ENCODE measurements around the gene FAM107B.
A peak's percentile ranks its signal among the peaks of the same experiment; 100 is the strongest.

Gene FAM107B

DNA sequence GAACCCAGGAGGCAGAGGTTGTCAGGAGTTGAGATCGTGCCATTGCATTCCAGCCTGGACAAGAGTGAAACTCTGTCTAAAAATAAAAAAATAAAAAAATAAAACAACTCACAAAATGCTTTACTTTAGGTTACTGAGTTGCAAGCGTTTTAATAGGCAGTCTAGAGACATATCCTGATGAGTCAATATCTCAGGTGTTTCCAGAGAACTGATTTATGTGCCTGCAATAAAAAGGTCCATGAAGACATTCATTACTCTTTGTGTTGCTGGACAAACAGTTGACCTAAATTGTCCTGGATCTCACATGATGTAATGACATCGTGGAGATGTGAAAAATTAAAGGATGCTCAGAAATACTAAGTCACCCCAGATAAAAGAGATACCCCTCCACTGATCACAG is 31.6 kb upstream of the FAM107B start:
- H2BK5ac ChIP-seq (ENCODE audit: low read length) = no peak overlapping the region
- H3K4me1 ChIP-seq (ENCODE audit: control insufficient read depth, low read depth, low read length) = no peaks in the 10 kb centered on the region
- no peak overlapping the region for H3K4me2 ChIP-seq (ENCODE audit: low read length)
- H3K56ac ChIP-seq (ENCODE audit: low read length) = no peak overlapping the region
- no peak overlapping the region for H4K5ac ChIP-seq (ENCODE audit: low read length)
- no peaks in the 10 kb centered on the region for H3K36me3 ChIP-seq (ENCODE audit: control insufficient read depth, insufficient read depth, low read length)
- no peak overlapping the region for H3K9ac ChIP-seq (ENCODE audit: low read length)
- no peaks in the 10 kb centered on the region for H3K79me1 ChIP-seq (ENCODE audit: low read length)
- no peak overlapping the region for H3K23ac ChIP-seq (ENCODE audit: low read length)
- H3K4me3 ChIP-seq (ENCODE audit: low read length) = no peak overlapping the region
- no peak overlapping the region for H3K4ac ChIP-seq (ENCODE audit: low read depth, low read length)
- no CpG with 5 or more reads among the region's 3 CpGs for WGBS (ENCODE audit: extremely low coverage, insufficient coverage, low lambda C conversion rate)
- H3K18ac ChIP-seq (ENCODE audit: low read length) = no peak overlapping the region
- H2AK5ac ChIP-seq (ENCODE audit: low read length) = no peak overlapping the region
- no peaks in the 10 kb centered on the region for H3K79me2 ChIP-seq (ENCODE audit: control insufficient read depth, insufficient read depth, low read length)
- no peak overlapping the region for H2BK120ac ChIP-seq (ENCODE audit: low read depth, low read length)
- no peaks in the 10 kb centered on the region for H3K27me3 ChIP-seq (ENCODE audit: insufficient read depth, low read length, poor library complexity)
- H4K8ac ChIP-seq (ENCODE audit: low read depth, low read length) = no peak overlapping the region
- H3K27ac ChIP-seq (ENCODE audit: low read depth, low read length) = no peak overlapping the region
- no peak overlapping the region for H2BK15ac ChIP-seq (replicated peaks; ENCODE audit: low read depth)
- DNase-seq = no peak

DNA sequence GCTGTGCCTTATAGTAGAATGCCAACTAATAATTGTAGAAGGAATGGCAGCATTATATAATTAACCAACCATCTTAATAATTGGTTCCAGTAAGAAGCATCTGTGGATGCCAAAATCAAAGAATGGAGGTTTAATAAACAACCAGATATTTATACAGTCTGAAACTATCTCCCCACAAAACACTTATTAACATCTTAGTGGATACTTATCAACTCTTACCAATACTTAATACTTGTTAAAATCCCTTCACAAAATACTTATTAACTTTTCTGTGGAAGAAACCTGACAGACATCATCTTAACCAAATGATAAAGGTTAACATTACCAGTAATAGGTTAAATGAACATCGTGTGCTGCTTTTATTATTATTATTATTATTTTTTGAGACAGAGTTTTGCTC is 29.1 kb upstream of the FAM107B start:
- Histone ChIP-seq H3K27me3 (ENCODE audit: insufficient read depth, low read length, poor library complexity) (no peaks in the 10 kb centered on the region), H3K4me2 (ENCODE audit: low read length) (no peak overlapping the region), H2BK5ac (ENCODE audit: low read length) (no peak overlapping the region), H3K36me3 (ENCODE audit: control insufficient read depth, insufficient read depth, low read length) (no peaks in the 10 kb centered on the region), H3K4me3 (ENCODE audit: low read length) (no peak overlapping the region), H3K9ac (ENCODE audit: low read length) (no peak overlapping the region), H3K56ac (ENCODE audit: low read length) (no peak overlapping the region), H3K4ac (ENCODE audit: low read depth, low read length) (no peak overlapping the region), H3K23ac (ENCODE audit: low read length) (no peak overlapping the region), H4K5ac (ENCODE audit: low read length) (no peak overlapping the region), H3K79me1 (ENCODE audit: low read length) (no peaks in the 10 kb centered on the region), H3K27ac (ENCODE audit: low read depth, low read length) (no peak overlapping the region), H3K79me2 (ENCODE audit: control insufficient read depth, insufficient read depth, low read length) (no peaks in the 10 kb centered on the region), H3K18ac (ENCODE audit: low read length) (no peak overlapping the region), H3K4me1 (ENCODE audit: control insufficient read depth, low read depth, low read length) (no peaks in the 10 kb centered on the region), H4K8ac (ENCODE audit: low read depth, low read length) (no peak overlapping the region), H2BK120ac (ENCODE audit: low read depth, low read length) (no peak overlapping the region), H2AK5ac (ENCODE audit: low read length) (no peak overlapping the region), H2BK15ac (replicated peaks; ENCODE audit: low read depth) (no peak overlapping the region)
- WGBS (ENCODE audit: extremely low coverage, insufficient coverage, low lambda C conversion rate) = no CpG with 5 or more reads among the region's 1 CpG
- no peak for DNase-seq

DNA sequence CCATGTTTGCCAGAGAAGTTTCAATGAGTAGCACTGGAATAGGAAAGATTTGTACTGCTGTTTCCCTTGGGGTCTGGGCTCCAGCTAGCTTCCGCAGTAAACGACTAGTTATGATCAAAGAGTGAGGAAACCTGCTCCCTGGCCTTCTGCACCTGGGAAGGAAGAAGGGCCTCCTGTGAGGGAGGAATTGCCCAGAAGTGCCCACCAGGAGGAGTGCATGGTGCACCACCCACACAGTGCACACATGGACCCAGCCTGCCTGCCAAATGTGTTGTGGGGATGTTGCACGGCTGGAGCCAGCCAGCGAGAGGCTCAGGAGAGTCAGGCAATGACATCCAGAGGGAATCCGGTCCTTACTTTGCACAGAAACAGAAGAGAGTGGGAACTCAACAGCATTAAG is 27.0 kb upstream of the FAM107B start:
- WGBS (ENCODE audit: extremely low coverage, insufficient coverage, low lambda C conversion rate) = no CpG with 5 or more reads among the region's 5 CpGs

DNA sequence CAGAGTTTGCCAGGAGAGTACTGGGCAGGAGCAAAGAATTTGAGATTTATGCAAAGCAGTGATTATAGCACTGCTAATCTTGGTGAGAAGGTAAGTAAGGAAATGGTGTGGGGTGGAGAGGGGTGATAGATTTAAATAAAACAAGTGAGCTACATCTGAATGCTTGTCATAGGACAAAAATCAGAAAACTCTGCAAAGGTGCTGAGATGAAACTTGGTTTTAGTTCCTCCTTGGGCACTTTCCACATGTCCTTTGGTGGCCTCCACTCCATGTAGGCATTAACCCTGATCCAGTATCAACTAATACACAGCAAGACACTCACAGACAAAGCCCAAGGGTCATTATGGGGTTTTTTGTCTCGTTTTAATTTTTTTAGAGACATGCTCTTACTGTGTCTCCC is 25.7 kb upstream of the FAM107B start:
- H3K27ac ChIP-seq (ENCODE audit: low read depth, low read length) = no peak overlapping the region
- no peaks in the 10 kb centered on the region for H3K4me1 ChIP-seq (ENCODE audit: control insufficient read depth, low read depth, low read length)
- H3K23ac ChIP-seq (ENCODE audit: low read length) = no peak overlapping the region
- no peak overlapping the region for H2BK15ac ChIP-seq (replicated peaks; ENCODE audit: low read depth)
- no peak for DNase-seq
- H3K36me3 ChIP-seq (ENCODE audit: control insufficient read depth, insufficient read depth, low read length) = no peaks in the 10 kb centered on the region
- H3K4me2 ChIP-seq (ENCODE audit: low read length) = no peak overlapping the region
- H3K18ac ChIP-seq (ENCODE audit: low read length) = no peak overlapping the region
- WGBS (ENCODE audit: extremely low coverage, insufficient coverage, low lambda C conversion rate) = no CpG with 5 or more reads among the region's 1 CpG
- no peak overlapping the region for H3K56ac ChIP-seq (ENCODE audit: low read length)
- no peaks in the 10 kb centered on the region for H3K79me2 ChIP-seq (ENCODE audit: control insufficient read depth, insufficient read depth, low read length)
- no peak overlapping the region for H4K8ac ChIP-seq (ENCODE audit: low read depth, low read length)
- H3K27me3 ChIP-seq (ENCODE audit: insufficient read depth, low read length, poor library complexity) = no peaks in the 10 kb centered on the region
- H2BK120ac ChIP-seq (ENCODE audit: low read depth, low read length) = no peak overlapping the region
- no peaks in the 10 kb centered on the region for H3K79me1 ChIP-seq (ENCODE audit: low read length)
- no peak overlapping the region for H3K4me3 ChIP-seq (ENCODE audit: low read length)
- no peak overlapping the region for H2BK5ac ChIP-seq (ENCODE audit: low read length)
- H2AK5ac ChIP-seq (ENCODE audit: low read length) = no peak overlapping the region
- H4K5ac ChIP-seq (ENCODE audit: low read length) = no peak overlapping the region
- no peak overlapping the region for H3K9ac ChIP-seq (ENCODE audit: low read length)
- H3K4ac ChIP-seq (ENCODE audit: low read depth, low read length) = no peak overlapping the region

More for the DNA sequence above, 27.0 kb upstream of the FAM107B start:
- H2BK5ac ChIP-seq (ENCODE audit: low read length) = no peak overlapping the region
- no peak overlapping the region for H2AK5ac ChIP-seq (ENCODE audit: low read length)
- H3K79me1 ChIP-seq (ENCODE audit: low read length) = no peaks in the 10 kb centered on the region
- no peaks in the 10 kb centered on the region for H3K36me3 ChIP-seq (ENCODE audit: control insufficient read depth, insufficient read depth, low read length)
- H2BK120ac ChIP-seq (ENCODE audit: low read depth, low read length) = no peak overlapping the region
- no peak overlapping the region for H3K4me2 ChIP-seq (ENCODE audit: low read length)
- H3K18ac ChIP-seq (ENCODE audit: low read length) = no peak overlapping the region
- H3K79me2 ChIP-seq (ENCODE audit: control insufficient read depth, insufficient read depth, low read length) = no peaks in the 10 kb centered on the region
- no peak overlapping the region for H3K23ac ChIP-seq (ENCODE audit: low read length)
- DNase-seq = peak; percentile 5
- H3K9ac ChIP-seq (ENCODE audit: low read length) = no peak overlapping the region
- no peak overlapping the region for H4K8ac ChIP-seq (ENCODE audit: low read depth, low read length)
- H3K27ac ChIP-seq (ENCODE audit: low read depth, low read length) = no peak overlapping the region
- H2BK15ac ChIP-seq (replicated peaks; ENCODE audit: low read depth) = no peak overlapping the region
- H3K4me3 ChIP-seq (ENCODE audit: low read length) = no peak overlapping the region
- no peaks in the 10 kb centered on the region for H3K27me3 ChIP-seq (ENCODE audit: insufficient read depth, low read length, poor library complexity)
- H3K4me1 ChIP-seq (ENCODE audit: control insufficient read depth, low read depth, low read length) = no peaks in the 10 kb centered on the region
- no peak overlapping the region for H3K4ac ChIP-seq (ENCODE audit: low read depth, low read length)
- no peak overlapping the region for H4K5ac ChIP-seq (ENCODE audit: low read length)
- no peak overlapping the region for H3K56ac ChIP-seq (ENCODE audit: low read length)

DNA sequence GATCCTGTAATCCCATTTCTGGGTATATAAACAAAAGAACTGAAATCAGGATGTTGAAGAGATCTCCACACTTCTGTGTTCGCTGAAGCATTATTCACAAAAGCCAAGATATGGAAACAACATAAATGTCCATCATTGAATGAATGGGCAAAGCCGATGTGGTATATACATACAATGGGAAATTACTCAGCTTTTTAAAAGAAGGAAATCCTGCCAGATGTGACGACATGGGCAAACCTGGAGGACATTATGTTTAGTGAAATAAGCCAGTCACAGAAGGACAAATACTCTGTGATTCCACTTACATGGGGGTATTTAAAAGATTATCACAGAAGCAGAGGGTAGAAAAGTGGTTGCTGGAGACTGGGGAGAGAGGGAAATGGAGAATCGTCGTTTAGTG is 23.9 kb upstream of the FAM107B start:
- no peak for DNase-seq
- H3K23ac ChIP-seq (ENCODE audit: low read length) = no peak overlapping the region
- no peaks in the 10 kb centered on the region for H3K4me1 ChIP-seq (ENCODE audit: control insufficient read depth, low read depth, low read length)

DNA sequence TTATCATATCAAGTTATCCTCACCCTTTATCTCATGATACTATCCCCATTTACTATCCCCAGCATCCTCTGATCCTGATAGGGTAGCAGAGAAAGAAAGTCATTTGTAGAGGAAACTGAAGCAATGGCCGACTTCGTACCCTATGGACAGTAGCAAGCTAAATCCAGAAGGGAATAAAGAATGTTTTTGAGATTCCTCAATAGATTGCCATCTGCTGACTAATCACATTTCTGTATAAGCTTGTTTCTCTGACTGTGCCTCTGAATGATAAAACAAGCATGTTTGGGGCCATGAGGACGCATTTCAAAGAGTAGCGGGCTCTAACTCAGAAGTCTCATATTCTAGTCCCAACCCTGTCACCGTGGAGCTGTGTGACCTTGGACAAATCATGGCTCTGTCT is 13.2 kb upstream of the FAM107B start:
- no peak overlapping the region for H2BK15ac ChIP-seq (replicated peaks; ENCODE audit: low read depth)
- no peak overlapping the region for H4K5ac ChIP-seq (ENCODE audit: low read length)
- no peak overlapping the region for H3K4ac ChIP-seq (ENCODE audit: low read depth, low read length)
- H3K9ac ChIP-seq (ENCODE audit: low read length) = no peak overlapping the region
- no peak overlapping the region for H2AK5ac ChIP-seq (ENCODE audit: low read length)
- no CpG with 5 or more reads among the region's 5 CpGs for WGBS (ENCODE audit: extremely low coverage, insufficient coverage, low lambda C conversion rate)
- no peaks in the 10 kb centered on the region for H3K36me3 ChIP-seq (ENCODE audit: control insufficient read depth, insufficient read depth, low read length)
- H3K18ac ChIP-seq (ENCODE audit: low read length) = no peak overlapping the region
- no peaks in the 10 kb centered on the region for H3K27me3 ChIP-seq (ENCODE audit: insufficient read depth, low read length, poor library complexity)
- H3K79me2 ChIP-seq (ENCODE audit: control insufficient read depth, insufficient read depth, low read length) = no peaks in the 10 kb centered on the region
- no peak overlapping the region for H4K8ac ChIP-seq (ENCODE audit: low read depth, low read length)
- H3K4me3 ChIP-seq (ENCODE audit: low read length) = no peak overlapping the region
- H3K23ac ChIP-seq (ENCODE audit: low read length) = no peak overlapping the region
- H2BK5ac ChIP-seq (ENCODE audit: low read length) = no peak overlapping the region
- no peak overlapping the region for H3K27ac ChIP-seq (ENCODE audit: low read depth, low read length)
- H3K79me1 ChIP-seq (ENCODE audit: low read length) = no peaks in the 10 kb centered on the region
- H3K4me2 ChIP-seq (ENCODE audit: low read length) = no peak overlapping the region
- no peak overlapping the region for H3K56ac ChIP-seq (ENCODE audit: low read length)
- no peak overlapping the region for H2BK120ac ChIP-seq (ENCODE audit: low read depth, low read length)
- H3K4me1 ChIP-seq (ENCODE audit: control insufficient read depth, low read depth, low read length) = no peaks in the 10 kb centered on the region
- DNase-seq = peak; percentile 1

More for the DNA sequence above, 23.9 kb upstream of the FAM107B start:
- Histone ChIP-seq H2AK5ac (ENCODE audit: low read length) (no peak overlapping the region), H3K18ac (ENCODE audit: low read length) (no peak overlapping the region), H3K27ac (ENCODE audit: low read depth, low read length) (no peak overlapping the region), H4K5ac (ENCODE audit: low read length) (no peak overlapping the region), H3K27me3 (ENCODE audit: insufficient read depth, low read length, poor library complexity) (no peaks in the 10 kb centered on the region), H3K4ac (ENCODE audit: low read depth, low read length) (no peak overlapping the region), H3K36me3 (ENCODE audit: control insufficient read depth, insufficient read depth, low read length) (no peaks in the 10 kb centered on the region), H3K4me2 (ENCODE audit: low read length) (no peak overlapping the region), H3K4me3 (ENCODE audit: low read length) (no peak overlapping the region), H2BK15ac (replicated peaks; ENCODE audit: low read depth) (no peak overlapping the region), H3K56ac (ENCODE audit: low read length) (no peak overlapping the region), H3K9ac (ENCODE audit: low read length) (no peak overlapping the region), H4K8ac (ENCODE audit: low read depth, low read length) (no peak overlapping the region), H3K79me1 (ENCODE audit: low read length) (no peaks in the 10 kb centered on the region), H2BK5ac (ENCODE audit: low read length) (no peak overlapping the region), H2BK120ac (ENCODE audit: low read depth, low read length) (no peak overlapping the region), H3K79me2 (ENCODE audit: control insufficient read depth, insufficient read depth, low read length) (no peaks in the 10 kb centered on the region)
- WGBS (ENCODE audit: extremely low coverage, insufficient coverage, low lambda C conversion rate) = 100% methylated on average over 2 of the region's 5 CpGs

All from mesendoderm (in vitro differentiated cells).